Memory B cell (primary cell): Measurements from ENCODE around the gene ENOX1.

Experiments used
- ATAC-seq: fragments of 150-1000 bp; cut with Tn5 transposase; 2 replicates; pipeline ENCODE4 v1.10.0; 2021; ENCODE audit warnings: low read depth, mild to moderate bottlenecking, moderate library complexity
- DNase-seq, 2 donors: peaks; one replicate each; pipeline ENCODE4 v3.0.0; 2022; ENCODE audit warnings: low spot score in 2 of 2
- H3K27ac Mint-ChIP-seq: one replicate; pipeline ENCODE4 v1.8.0; 2022; ENCODE audit warnings: mild to moderate bottlenecking, moderate library complexity, mixed read lengths
- H3K27me3 Mint-ChIP-seq: one replicate; pipeline ENCODE4 v1.8.0; 2022; ENCODE audit warnings: mixed read lengths
- H3K36me3 Mint-ChIP-seq: one replicate; pipeline ENCODE4 v1.8.0; 2022; ENCODE audit warnings: mild to moderate bottlenecking, mixed read lengths
- H3K4me1 Mint-ChIP-seq: one replicate; pipeline ENCODE4 v1.8.0; 2022; ENCODE audit warnings: mixed read lengths
- H3K4me3 Mint-ChIP-seq: one replicate; pipeline ENCODE4 v1.8.0; 2022; ENCODE audit warnings: mild to moderate bottlenecking, moderate library complexity, mixed read lengths
- H3K9me3 Mint-ChIP-seq: one replicate; pipeline ENCODE4 v1.8.0; 2022; ENCODE audit warnings: mixed read lengths

Gene ENOX1

GRCh38 chr13:43299374-43299773 is 487.4 kb downstream of the ENOX1 start:
- Mint-ChIP-seq H3K36me3 (no peaks in the 10 kb centered on the region), H3K27ac (no peak overlapping the region), H3K9me3 (no peaks in the 10 kb centered on the region), H3K27me3 (peaks cover 6% of the 10 kb centered on the region), H3K4me1 (no peaks in the 10 kb centered on the region), H3K4me3 (no peak overlapping the region)
- DNase-seq = no peak
- no peak for ATAC-seq

- H3K4me1 Mint-ChIP-seq = no peaks in the 10 kb centered on the region
- H3K36me3 Mint-ChIP-seq = no peaks in the 10 kb centered on the region
- H3K27me3 Mint-ChIP-seq = peaks cover 5% of the 10 kb centered on the region
- ATAC-seq = no peak
- H3K4me3 Mint-ChIP-seq = no peak overlapping the region
- H3K27ac Mint-ChIP-seq = no peak overlapping the region
- no peaks in the 10 kb centered on the region for H3K9me3 Mint-ChIP-seq
- DNase-seq = no peak
These were observed 488.0 kb downstream of the ENOX1 start for GRCh38 chr13:43298816-43299215.

- DNase-seq (no peak), ATAC-seq (no peak)
- Mint-ChIP-seq H3K27ac (no peak overlapping the region), H3K9me3 (no peaks in the 10 kb centered on the region), H3K27me3 (peaks cover 4% of the 10 kb centered on the region), H3K4me3 (no peak overlapping the region), H3K4me1 (no peaks in the 10 kb centered on the region), H3K36me3 (no peaks in the 10 kb centered on the region)
These were observed 488.6 kb downstream of the ENOX1 start for GRCh38 chr13:43297967-43298678.

- no peaks in the 10 kb centered on the region for H3K36me3 Mint-ChIP-seq
- ATAC-seq (no peak), DNase-seq (no peak)
- no peak overlapping the region for H3K27ac Mint-ChIP-seq
- peaks cover 4% of the 10 kb centered on the region for H3K27me3 Mint-ChIP-seq
- no peaks in the 10 kb centered on the region for H3K4me1 Mint-ChIP-seq
- no peaks in the 10 kb centered on the region for H3K9me3 Mint-ChIP-seq
- H3K4me3 Mint-ChIP-seq = no peak overlapping the region
These were observed 490.8 kb downstream of the ENOX1 start for GRCh38 chr13:43295825-43296564.

- H3K9me3 Mint-ChIP-seq = no peaks in the 10 kb centered on the region
- DNase-seq = no peak
- H3K4me1 Mint-ChIP-seq = no peaks in the 10 kb centered on the region
- ATAC-seq = no peak
- H3K27me3 Mint-ChIP-seq = peaks cover 5% of the 10 kb centered on the region
- no peaks in the 10 kb centered on the region for H3K36me3 Mint-ChIP-seq
- no peak overlapping the region for H3K4me3 Mint-ChIP-seq
- H3K27ac Mint-ChIP-seq = no peak overlapping the region
These were observed 491.5 kb downstream of the ENOX1 start for GRCh38 chr13:43295321-43295720.

GRCh38 chr13:43294412-43294811 is 492.4 kb downstream of the ENOX1 start:
- no peak overlapping the region for H3K27ac Mint-ChIP-seq
- H3K4me3 Mint-ChIP-seq = no peak overlapping the region
- no peaks in the 10 kb centered on the region for H3K4me1 Mint-ChIP-seq
- DNase-seq (no peak), ATAC-seq (no peak)
- H3K36me3 Mint-ChIP-seq = no peaks in the 10 kb centered on the region
- H3K9me3 Mint-ChIP-seq = no peaks in the 10 kb centered on the region
- H3K27me3 Mint-ChIP-seq = peaks cover 8% of the 10 kb centered on the region

GRCh38 chr13:43293986-43294385 is 492.8 kb downstream of the ENOX1 start:
- H3K4me1 Mint-ChIP-seq = no peaks in the 10 kb centered on the region
- no peaks in the 10 kb centered on the region for H3K9me3 Mint-ChIP-seq
- H3K27me3 Mint-ChIP-seq = peaks cover 8% of the 10 kb centered on the region
- no peak overlapping the region for H3K27ac Mint-ChIP-seq
- no peak for DNase-seq
- no peak for ATAC-seq
- H3K36me3 Mint-ChIP-seq = no peaks in the 10 kb centered on the region
- H3K4me3 Mint-ChIP-seq = no peak overlapping the region

- Mint-ChIP-seq H3K4me3 (no peak overlapping the region), H3K27me3 (peaks cover 7% of the 10 kb centered on the region), H3K4me1 (no peaks in the 10 kb centered on the region), H3K9me3 (no peaks in the 10 kb centered on the region), H3K36me3 (no peaks in the 10 kb centered on the region), H3K27ac (no peak overlapping the region)
- no peak for ATAC-seq
- DNase-seq = no peak
These were observed 493.2 kb downstream of the ENOX1 start for GRCh38 chr13:43293561-43293960.

GRCh38 chr13:43293008-43293407 is 493.8 kb downstream of the ENOX1 start:
- no peak for DNase-seq
- no peaks in the 10 kb centered on the region for H3K4me1 Mint-ChIP-seq
- H3K36me3 Mint-ChIP-seq = no peaks in the 10 kb centered on the region
- no peak overlapping the region for H3K27ac Mint-ChIP-seq
- H3K27me3 Mint-ChIP-seq = peaks cover 7% of the 10 kb centered on the region
- no peak overlapping the region for H3K4me3 Mint-ChIP-seq
- ATAC-seq = no peak
- H3K9me3 Mint-ChIP-seq = no peaks in the 10 kb centered on the region

- Mint-ChIP-seq H3K9me3 (no peaks in the 10 kb centered on the region), H3K27me3 (peaks cover 4% of the 10 kb centered on the region), H3K4me3 (no peak overlapping the region), H3K36me3 (no peaks in the 10 kb centered on the region), H3K4me1 (no peaks in the 10 kb centered on the region), H3K27ac (no peak overlapping the region)
- DNase-seq (no peak), ATAC-seq (no peak)
These were observed 495.3 kb downstream of the ENOX1 start for GRCh38 chr13:43291287-43292060.

- no peak for DNase-seq
- no peak overlapping the region for H3K4me3 Mint-ChIP-seq
- H3K36me3 Mint-ChIP-seq = no peaks in the 10 kb centered on the region
- H3K27ac Mint-ChIP-seq = no peak overlapping the region
- H3K9me3 Mint-ChIP-seq = no peaks in the 10 kb centered on the region
- H3K27me3 Mint-ChIP-seq = peaks cover 5% of the 10 kb centered on the region
- H3K4me1 Mint-ChIP-seq = no peaks in the 10 kb centered on the region
- ATAC-seq = no peak
These were observed 497.1 kb downstream of the ENOX1 start for GRCh38 chr13:43289470-43290255.

- Mint-ChIP-seq H3K9me3 (no peaks in the 10 kb centered on the region), H3K27ac (no peak overlapping the region), H3K4me1 (no peaks in the 10 kb centered on the region), H3K27me3 (peaks cover 6% of the 10 kb centered on the region), H3K4me3 (no peak overlapping the region), H3K36me3 (no peaks in the 10 kb centered on the region)
- DNase-seq = no peak
- ATAC-seq = no peak
These were observed 500.0 kb downstream of the ENOX1 start for GRCh38 chr13:43286751-43287150.

- H3K9me3 Mint-ChIP-seq = no peaks in the 10 kb centered on the region
- no peaks in the 10 kb centered on the region for H3K4me1 Mint-ChIP-seq
- H3K27me3 Mint-ChIP-seq = peaks cover 6% of the 10 kb centered on the region
- no peak overlapping the region for H3K27ac Mint-ChIP-seq
- ATAC-seq (no peak), DNase-seq (no peak)
- H3K4me3 Mint-ChIP-seq = no peak overlapping the region
- H3K36me3 Mint-ChIP-seq = no peaks in the 10 kb centered on the region
These were observed 500.7 kb downstream of the ENOX1 start for GRCh38 chr13:43285933-43286597.
